Dendritic cell treated with granulocyte-macrophage colony-stimulating factor and Interleukin-4, amounts not matched to agents 40 ng/mL and 50 ng/mL, for 4 days (primary cell): ENCODE data around the gene SNX32.
A peak's percentile ranks its signal among the peaks of the same experiment; 100 is the strongest.

Experiments
- H3K27ac Mint-ChIP-seq: one replicate; pipeline ENCODE4 v1.8.0; 2022; ENCODE audit warnings: mild to moderate bottlenecking, mixed read lengths
- H3K27me3 Mint-ChIP-seq: one replicate; pipeline ENCODE4 v1.8.0; 2022; ENCODE audit warnings: mild to moderate bottlenecking, mixed read lengths
- H3K36me3 Mint-ChIP-seq: one replicate; pipeline ENCODE4 v1.8.0; 2022; ENCODE audit warnings: low read depth, mixed read lengths
- H3K4me1 Mint-ChIP-seq: one replicate; pipeline ENCODE4 v1.8.0; 2022; ENCODE audit warnings: low read depth, mixed read lengths
- H3K4me3 Mint-ChIP-seq: one replicate; pipeline ENCODE4 v1.8.0; 2022; ENCODE audit warnings: mild to moderate bottlenecking, moderate library complexity, mixed read lengths
- H3K9me3 Mint-ChIP-seq: one replicate; pipeline ENCODE4 v1.8.0; 2022; ENCODE audit warnings: mixed read lengths
- intact Hi-C: fragments of 100-400 bp; cut with micrococcal nuclease; formaldehyde crosslinking; loops from one replicate; pipeline ENCODE4 v1.15.0; 2022

SNX32 gene

DNA sequence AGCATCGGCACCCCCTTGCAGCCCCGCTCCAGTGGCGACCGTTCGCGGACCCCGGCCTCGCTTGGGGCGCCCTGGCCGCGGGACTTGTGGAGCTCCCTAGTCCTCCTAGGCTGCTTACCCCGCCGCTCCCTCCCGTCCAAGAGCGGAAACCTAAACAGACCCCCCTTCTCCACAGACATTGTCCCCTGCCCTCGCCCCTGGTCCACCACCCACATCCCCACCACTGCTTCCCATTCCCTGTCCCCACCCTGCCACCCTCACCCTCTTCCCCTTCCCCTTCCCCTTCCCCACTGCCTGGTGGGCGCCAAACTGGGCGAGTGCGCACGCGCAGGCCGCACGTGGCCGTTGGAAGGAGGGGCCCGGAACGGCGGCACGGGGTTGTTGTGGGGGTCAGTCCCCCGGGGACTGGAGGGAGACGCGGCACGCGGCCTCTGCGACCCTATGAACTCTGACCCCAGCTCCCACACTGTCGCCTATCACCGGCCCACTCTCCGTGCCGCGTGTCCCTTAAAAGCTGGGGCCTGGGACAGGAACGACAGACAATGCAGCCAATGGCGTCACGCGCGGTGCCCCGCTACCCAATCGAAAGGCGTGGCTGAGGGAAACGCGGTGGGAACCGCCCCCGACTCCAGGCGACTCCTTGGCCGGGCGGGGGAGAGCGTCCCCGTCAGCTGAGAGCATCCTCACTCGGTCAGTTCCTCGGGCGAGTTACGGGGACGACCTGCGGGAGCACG, at the start of gene SNX32:
Gene SNX32, plus strand, starts transcription at position 667 of the 734 bp plus-strand sequence. CDS start 103 bp downstream, outside the sequence.
- H3K27ac Mint-ChIP-seq = no peak within 1 kb of the TSS
- H3K4me1 Mint-ChIP-seq = peaks cover 23% of the 10 kb centered on the region
- no peak within 1 kb of the TSS for H3K4me3 Mint-ChIP-seq
- intact Hi-C loops = loop anchor here (2.0 kb wide), 1 partner anchor 25 kb away; the partner anchor contains the start of gene CFL1
- H3K27me3 Mint-ChIP-seq = peaks cover 24% of the 10 kb centered on the region
- no peaks in the 10 kb centered on the region for H3K36me3 Mint-ChIP-seq
- H3K9me3 Mint-ChIP-seq = no peaks in the 10 kb centered on the region

- no peaks in the 10 kb centered on the region for H3K9me3 Mint-ChIP-seq
- peaks cover 27% of the 10 kb centered on the region for H3K4me1 Mint-ChIP-seq
- intact Hi-C loops = no loop called here
- H3K27me3 Mint-ChIP-seq = peaks cover 83% of the 10 kb centered on the region
- no peak overlapping the region for H3K27ac Mint-ChIP-seq
- H3K36me3 Mint-ChIP-seq = no peaks in the 10 kb centered on the region
- H3K4me3 Mint-ChIP-seq = no peak overlapping the region
Measured at GRCh38 chr11:65785319-65786007, 48.3 kb upstream of the SNX32 start.

- Mint-ChIP-seq H3K36me3 (no peaks in the 10 kb centered on the region), H3K9me3 (no peaks in the 10 kb centered on the region), H3K4me1 (peaks cover 35% of the 10 kb centered on the region), H3K4me3 (peak overlapping the region; percentile 1), H3K27ac (no peak overlapping the region), H3K27me3 (peaks cover 89% of the 10 kb centered on the region)
- intact Hi-C loops = no loop called here
Measured at GRCh38 chr11:65786008-65786785, 47.6 kb upstream of the SNX32 start.

GRCh38 chr11:65786786-65787636, 46.8 kb upstream of the SNX32 start, which contains the start of gene OVOL1:
OVOL1 (plus strand) TSS chr11:65787063; CDS start chr11:65787374, 311 bp downstream.
- Mint-ChIP-seq H3K36me3 (no peaks in the 10 kb centered on the region), H3K9me3 (no peaks in the 10 kb centered on the region), H3K27me3 (peaks cover 84% of the 10 kb centered on the region), H3K4me1 (peaks cover 43% of the 10 kb centered on the region), H3K27ac (no peak within 1 kb of the TSS), H3K4me3 (peak within 1 kb of the TSS; percentile 71)
- intact Hi-C loops = no loop called here

GRCh38 chr11:65787649-65788622, 45.8 kb upstream of the SNX32 start:
- Mint-ChIP-seq H3K27ac (no peak overlapping the region), H3K4me1 (peaks cover 52% of the 10 kb centered on the region), H3K9me3 (no peaks in the 10 kb centered on the region), H3K36me3 (no peaks in the 10 kb centered on the region), H3K4me3 (peak overlapping the region; percentile 62), H3K27me3 (peaks cover 82% of the 10 kb centered on the region)
- intact Hi-C loops = no loop called here

DNA sequence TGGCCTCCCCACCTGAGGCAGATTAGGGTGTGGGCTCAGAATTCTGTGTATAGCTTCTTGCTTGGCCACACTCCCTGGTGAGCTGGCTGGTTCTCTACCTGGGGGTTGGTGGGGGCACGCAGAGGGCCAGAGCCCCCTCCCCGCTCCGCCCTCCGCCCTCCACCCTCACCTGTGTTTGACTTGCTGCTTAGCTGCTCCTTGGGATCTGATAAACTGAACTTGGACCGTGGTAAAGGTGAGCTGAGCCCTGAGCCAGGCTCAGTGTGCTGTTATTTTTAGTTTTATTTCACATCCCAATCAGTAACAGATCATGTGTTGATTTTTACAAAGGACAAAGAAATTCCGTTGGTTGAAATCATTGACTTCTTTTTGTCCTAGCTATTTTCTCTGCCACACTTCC, 44.9 kb upstream of the SNX32 start:
- no peak overlapping the region for H3K27ac Mint-ChIP-seq
- no peak overlapping the region for H3K4me3 Mint-ChIP-seq
- intact Hi-C loops = no loop called here
- H3K9me3 Mint-ChIP-seq = no peaks in the 10 kb centered on the region
- peaks cover 52% of the 10 kb centered on the region for H3K4me1 Mint-ChIP-seq
- H3K27me3 Mint-ChIP-seq = peaks cover 77% of the 10 kb centered on the region
- no peaks in the 10 kb centered on the region for H3K36me3 Mint-ChIP-seq

GRCh38 chr11:65789230-65790103, 44.3 kb upstream of the SNX32 start:
- H3K4me1 Mint-ChIP-seq = peaks cover 52% of the 10 kb centered on the region
- H3K9me3 Mint-ChIP-seq = no peaks in the 10 kb centered on the region
- intact Hi-C loops = no loop called here
- no peak overlapping the region for H3K4me3 Mint-ChIP-seq
- no peak overlapping the region for H3K27ac Mint-ChIP-seq
- peaks cover 74% of the 10 kb centered on the region for H3K27me3 Mint-ChIP-seq
- no peaks in the 10 kb centered on the region for H3K36me3 Mint-ChIP-seq

DNA sequence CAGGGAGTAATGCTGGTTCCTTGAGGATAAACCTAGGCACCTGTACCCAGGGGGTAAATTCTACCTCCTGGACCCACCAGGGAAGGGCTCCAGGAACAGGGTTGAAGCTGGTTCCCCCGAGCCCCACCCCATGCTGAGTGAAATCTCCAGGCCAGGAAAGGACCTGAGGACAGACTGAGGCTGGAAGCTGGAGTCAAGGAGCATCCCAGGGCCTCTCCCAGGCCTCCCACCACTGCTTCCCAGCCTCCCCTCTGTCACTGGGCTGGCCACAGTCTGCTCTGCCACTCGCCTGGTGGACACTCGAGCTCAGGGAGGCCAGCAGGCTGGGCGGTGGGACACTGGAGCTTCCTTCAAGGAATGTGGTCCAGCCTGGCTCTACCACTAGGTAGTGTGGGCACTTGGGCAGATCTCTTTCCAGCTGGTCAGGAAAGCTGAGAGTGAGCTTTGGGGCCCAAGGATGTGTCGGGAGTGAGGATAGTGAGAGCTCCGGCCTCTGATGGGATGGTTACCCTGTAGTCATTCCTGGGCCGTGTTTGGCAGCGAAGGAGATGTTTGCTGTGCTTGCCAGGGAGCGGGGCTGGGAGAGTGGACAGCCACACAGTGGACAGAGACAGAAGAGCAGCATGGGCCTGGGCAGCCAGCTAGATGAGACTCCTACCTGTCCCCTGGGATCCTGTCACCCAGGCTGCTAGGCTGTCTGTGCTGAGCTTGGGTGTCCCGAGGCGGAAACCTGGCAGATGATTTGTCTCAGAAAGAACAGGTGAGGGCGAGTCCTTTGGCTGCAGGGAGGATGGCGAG, 43.5 kb upstream of the SNX32 start:
- Mint-ChIP-seq H3K4me3 (no peak overlapping the region), H3K4me1 (peaks cover 52% of the 10 kb centered on the region), H3K9me3 (no peaks in the 10 kb centered on the region), H3K27me3 (peaks cover 72% of the 10 kb centered on the region), H3K36me3 (no peaks in the 10 kb centered on the region), H3K27ac (peak overlapping the region; percentile 43)
- intact Hi-C loops = no loop called here

DNA sequence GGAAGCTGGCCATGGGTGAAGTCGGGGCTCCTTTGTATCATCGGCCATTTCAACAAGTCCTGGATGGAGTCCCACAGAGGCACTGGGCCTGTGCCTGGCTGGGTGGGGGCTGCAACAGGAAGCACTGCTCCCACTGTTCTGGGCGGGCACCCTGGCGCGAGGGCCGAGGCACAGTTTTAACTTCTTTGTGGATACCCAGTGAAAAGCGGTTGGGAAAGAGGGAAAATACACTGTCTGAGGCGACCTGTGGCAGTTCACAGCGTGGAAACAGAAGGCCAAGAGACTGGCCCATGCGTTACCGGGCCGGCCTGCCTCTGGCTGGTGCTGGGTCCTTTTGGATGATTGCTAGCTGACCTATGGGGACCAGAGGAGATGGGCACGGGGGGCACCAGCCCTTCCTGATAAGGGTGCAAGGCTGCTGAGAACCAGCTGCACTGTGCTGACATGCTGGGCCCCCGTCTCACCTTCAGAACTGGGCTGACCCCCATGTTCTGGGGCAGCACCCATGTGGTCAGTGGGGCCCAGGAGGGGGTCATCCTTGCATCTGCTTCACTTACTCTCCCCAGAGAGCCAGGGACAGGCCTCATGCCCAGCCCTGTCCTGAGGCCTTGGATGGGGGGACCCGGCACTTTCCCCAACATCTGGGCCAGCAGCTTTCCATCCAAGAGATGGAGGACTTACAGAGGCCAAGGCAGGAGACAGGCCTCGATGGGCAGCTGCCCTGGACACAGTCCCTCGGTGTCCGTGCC, 42.7 kb upstream of the SNX32 start:
- Mint-ChIP-seq H3K27me3 (peaks cover 67% of the 10 kb centered on the region), H3K27ac (peak overlapping the region; percentile 43), H3K36me3 (no peaks in the 10 kb centered on the region), H3K4me1 (peaks cover 46% of the 10 kb centered on the region), H3K4me3 (no peak overlapping the region), H3K9me3 (no peaks in the 10 kb centered on the region)
- intact Hi-C loops = no loop called here

- no peaks in the 10 kb centered on the region for H3K9me3 Mint-ChIP-seq
- H3K4me3 Mint-ChIP-seq = no peak overlapping the region
- peaks cover 44% of the 10 kb centered on the region for H3K4me1 Mint-ChIP-seq
- peak overlapping the region; percentile 63 for H3K27ac Mint-ChIP-seq
- no peaks in the 10 kb centered on the region for H3K36me3 Mint-ChIP-seq
- peaks cover 67% of the 10 kb centered on the region for H3K27me3 Mint-ChIP-seq
- intact Hi-C loops = no loop called here
Measured at GRCh38 chr11:65791719-65792213, 42.0 kb upstream of the SNX32 start.
